ENCODE data around the gene ATN1. TPM values are rescaled to one million over a fixed set of nuclear protein-coding genes. Genes with fewer than 3 reads are reported as not detected.
"Not testable (repeated sequence)": the region's sequence is repeated elsewhere in the genome, so short reads cannot be mapped to it uniquely, and the experiment has no call there.

ATN1 gene
- total RNA-seq, 2 experiments from 2014 or later: 31.0 to 31.3 TPM

DNA sequence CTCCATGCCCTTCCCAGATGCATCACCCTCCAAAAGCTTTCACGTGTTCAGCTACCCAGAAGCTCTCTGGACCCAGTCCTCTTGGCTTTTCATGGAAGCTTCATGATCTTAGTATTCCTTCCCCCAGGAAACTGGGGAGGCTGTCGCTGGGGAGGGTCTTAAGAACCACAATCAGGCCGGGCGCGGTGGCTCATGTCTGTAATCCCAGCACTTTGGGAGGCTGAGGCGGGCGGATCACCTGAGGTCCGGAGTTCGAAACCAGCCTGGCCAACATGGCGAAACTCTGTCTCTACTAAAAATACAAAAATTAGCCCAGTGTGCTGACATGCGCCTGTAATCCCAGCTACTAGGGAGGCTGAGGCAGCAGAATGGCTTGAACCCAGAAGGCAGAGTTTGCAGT lies 19.6 kb upstream of the ATN1 start:
- not testable (repeated sequence) for H3K9me3 Mint-ChIP-seq; H3K4me3 Mint-ChIP-seq; DNase-seq; H3K27ac Mint-ChIP-seq; H3K36me3 Mint-ChIP-seq; ATAC-seq (ENCODE audit: low read depth); H3K27me3 Mint-ChIP-seq
- peaks cover 10% of the 10 kb centered on the region for H3K4me1 Mint-ChIP-seq
- POLR2A ChIA-PET: interaction anchor here (0.7 to 2.2 kb wide), 6 partner anchors 17 to 200 kb away, joined by 3 to 9 read pairs (median 6); partner anchors contain the start of genes C12orf57 and RNU7-1

DNA sequence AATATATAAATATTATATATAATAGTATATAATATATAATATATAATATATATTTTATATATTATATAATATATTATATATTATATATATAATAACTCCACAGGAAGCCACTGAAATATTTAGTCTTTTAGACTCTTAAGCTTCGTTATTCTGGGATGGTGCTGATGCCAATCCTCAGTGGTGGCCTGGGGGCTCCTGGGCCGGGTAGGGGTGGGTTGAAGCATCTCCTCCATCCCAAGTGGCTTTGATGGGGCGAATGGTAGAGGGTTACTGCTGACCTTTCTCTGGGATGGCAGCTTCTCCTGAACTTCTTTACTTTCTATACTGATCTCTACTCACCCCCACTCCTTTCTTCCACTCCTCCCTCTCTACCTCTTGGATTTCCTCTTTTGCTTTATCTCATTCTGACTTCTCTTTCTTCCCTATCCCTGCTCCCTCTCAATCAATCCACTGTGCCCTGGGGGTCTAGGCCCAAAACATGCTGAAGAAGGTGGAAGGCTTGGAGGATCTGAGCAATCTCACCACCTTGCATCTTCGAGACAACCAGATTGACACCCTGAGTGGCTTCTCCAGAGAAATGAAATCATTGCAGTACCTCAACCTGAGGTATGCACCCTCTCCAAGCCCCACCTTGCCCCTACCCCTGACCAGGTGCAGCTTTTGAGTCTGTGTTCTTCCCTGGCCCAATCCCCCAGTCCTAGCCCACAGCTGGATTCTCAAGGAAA lies 18.2 kb upstream of the ATN1 start:
- POLR2A ChIA-PET: interaction anchor here (0.5 to 2.2 kb wide), 5 partner anchors 18 to 1027 kb away, joined by 3 to 8 read pairs (median 4); no protein-coding TSS in a partner anchor
- H3K4me1 Mint-ChIP-seq: peaks cover 11% of the 10 kb centered on the region
- H3K9me3 Mint-ChIP-seq: no peaks in the 10 kb centered on the region
- H3K36me3 Mint-ChIP-seq: no peaks in the 10 kb centered on the region
- no peak overlapping the region for H3K4me3 Mint-ChIP-seq
- ATAC-seq (ENCODE audit: low read depth) (no peak), DNase-seq (no peak)
- H3K27ac Mint-ChIP-seq: peak overlapping the region; percentile 26
- H3K27me3 Mint-ChIP-seq: no peaks in the 10 kb centered on the region

DNA sequence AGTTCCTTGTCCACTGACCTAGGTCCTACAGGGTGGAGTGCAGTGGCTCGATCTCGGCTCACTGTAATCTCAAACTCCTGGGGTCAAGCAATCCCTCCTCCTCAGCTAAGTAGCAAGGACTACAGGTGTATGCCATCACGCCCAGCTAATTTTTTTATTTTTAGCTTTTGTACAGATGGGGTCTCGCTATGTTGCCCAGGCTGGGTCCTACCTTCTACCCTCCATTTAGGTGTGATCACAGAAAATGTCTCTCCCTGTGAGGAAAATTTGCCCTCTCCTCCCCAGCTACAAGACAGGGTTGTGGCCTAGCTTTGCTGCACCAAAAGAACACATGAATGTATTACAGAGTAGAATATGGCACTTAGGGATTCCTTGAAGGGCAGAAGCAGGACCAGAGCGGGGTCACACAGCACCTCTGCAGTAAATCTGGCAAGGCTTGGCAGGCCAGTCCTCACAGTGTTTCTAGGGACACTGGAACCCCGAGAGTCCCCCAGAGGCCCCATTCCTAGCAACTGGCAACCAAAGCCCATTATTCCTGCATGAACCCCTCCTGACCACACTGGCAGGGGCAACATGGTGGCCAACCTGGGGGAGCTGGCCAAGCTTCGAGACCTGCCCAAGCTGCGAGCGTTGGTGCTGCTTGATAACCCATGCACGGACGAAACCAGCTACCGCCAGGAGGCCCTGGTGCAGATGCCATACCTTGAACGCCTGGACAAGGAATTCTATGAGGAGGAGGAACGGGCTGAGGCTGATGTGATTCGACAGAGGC lies 15.4 kb upstream of the ATN1 start:
- H3K27me3 Mint-ChIP-seq: no peaks in the 10 kb centered on the region
- no peak for ATAC-seq (ENCODE audit: low read depth)
- POLR2A ChIA-PET: interaction anchor here (0.5 to 3.9 kb wide), 5 partner anchors 21 to 1024 kb away, joined by 4 to 26 read pairs (median 8); partner anchors contain the start of gene SPSB2

DNA sequence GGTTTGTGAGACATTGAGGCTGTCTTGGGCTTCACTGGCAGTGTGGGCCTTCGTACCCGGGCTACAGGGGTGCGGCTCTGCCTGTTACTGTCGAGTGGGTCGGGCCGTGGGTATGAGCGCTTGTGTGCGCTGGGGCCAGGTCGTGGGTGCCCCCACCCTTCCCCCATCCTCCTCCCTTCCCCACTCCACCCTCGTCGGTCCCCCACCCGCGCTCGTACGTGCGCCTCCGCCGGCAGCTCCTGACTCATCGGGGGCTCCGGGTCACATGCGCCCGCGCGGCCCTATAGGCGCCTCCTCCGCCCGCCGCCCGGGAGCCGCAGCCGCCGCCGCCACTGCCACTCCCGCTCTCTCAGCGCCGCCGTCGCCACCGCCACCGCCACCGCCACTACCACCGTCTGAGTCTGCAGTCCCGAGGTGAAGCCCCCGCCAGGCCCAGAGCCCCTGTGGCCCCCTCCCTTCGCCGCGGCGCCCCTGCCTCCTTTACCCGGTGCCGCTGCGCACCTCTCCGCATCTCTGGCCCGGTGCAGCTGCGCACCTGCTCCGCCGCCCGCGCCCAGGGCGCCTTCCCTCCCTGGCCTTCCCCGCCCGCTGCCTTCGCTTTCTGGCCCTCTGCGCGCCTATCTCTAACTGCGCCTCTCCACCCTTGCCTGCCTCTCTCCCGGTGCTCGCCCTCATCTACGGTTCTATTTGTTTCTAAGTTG lies 13.4 kb upstream of the ATN1 start, which contains the start of gene ENO2:
Gene ENO2 (plus strand): TSS at position 335 of the 701 bp plus-strand sequence. CDS start 1,253 bp downstream, outside the sequence.
- POLR2A ChIA-PET: interaction anchor here (0.6 to 3.9 kb wide), 15 partner anchors 9 to 194 kb away, joined by 4 to 26 read pairs (median 5); partner anchors contain the start of genes C12orf57, CDCA3, LRRC23 and RNU7-1

More for the DNA sequence above, 15.4 kb upstream of the ATN1 start:
- no peaks in the 10 kb centered on the region for H3K9me3 Mint-ChIP-seq
- peaks cover 33% of the 10 kb centered on the region for H3K4me1 Mint-ChIP-seq
- no peak overlapping the region for H3K27ac Mint-ChIP-seq
- peaks cover 16% of the 10 kb centered on the region for H3K36me3 Mint-ChIP-seq
- H3K4me3 Mint-ChIP-seq: peak overlapping the region; percentile 100
- no peak for DNase-seq

DNA sequence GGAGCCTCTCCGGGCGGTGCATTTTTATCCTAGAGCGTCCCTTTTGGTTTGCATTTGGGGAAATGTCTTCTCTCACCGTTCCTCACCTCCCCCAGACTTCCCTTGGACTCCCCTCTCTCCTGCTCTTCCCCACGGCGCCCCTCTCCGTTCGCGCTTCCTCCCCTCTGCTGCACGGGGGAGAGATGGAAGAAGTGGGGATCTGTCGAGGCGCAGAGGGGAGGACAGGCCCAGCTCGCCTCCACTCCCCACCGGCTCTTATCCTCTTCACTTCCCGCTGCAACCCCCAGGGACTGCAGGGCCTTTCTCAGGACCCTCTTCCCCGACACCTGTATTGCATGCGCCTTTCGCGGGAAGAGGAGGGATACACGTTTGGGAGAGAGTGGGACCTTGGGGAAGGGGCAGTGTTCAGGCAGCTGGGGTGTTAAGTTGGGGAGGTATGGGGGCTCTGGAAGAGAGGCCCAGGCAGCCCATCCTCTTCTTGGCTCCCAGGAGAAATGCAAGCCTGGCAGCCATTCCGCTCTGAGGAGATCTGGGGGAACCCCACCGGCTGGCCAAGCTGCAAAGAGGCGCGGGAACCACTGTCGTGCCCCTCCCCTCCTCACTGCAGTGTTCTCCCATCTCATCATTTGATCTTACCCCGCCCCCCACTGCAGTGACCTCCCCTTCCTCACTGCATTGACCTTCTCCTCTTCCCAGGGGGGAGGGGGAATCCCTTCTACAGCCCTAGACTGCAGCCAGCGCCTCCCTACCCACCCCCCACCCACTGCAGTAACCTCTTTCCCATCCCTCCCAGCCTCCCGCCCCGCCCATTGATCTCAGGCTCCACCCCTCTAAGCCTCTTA lies 12.6 kb upstream of the ATN1 start:
- H3K27me3 Mint-ChIP-seq: no peaks in the 10 kb centered on the region
- peaks cover 41% of the 10 kb centered on the region for H3K4me1 Mint-ChIP-seq
- H3K4me3 Mint-ChIP-seq: peak overlapping the region; percentile 100
- no peaks in the 10 kb centered on the region for H3K9me3 Mint-ChIP-seq
- DNase-seq: no peak
- POLR2A ChIA-PET: interaction anchor here (0.6 to 3.9 kb wide), 12 partner anchors 10 to 193 kb away, joined by 4 to 26 read pairs (median 6); partner anchors contain the start of genes C12orf57, CDCA3, LRRC23 and RNU7-1
- no peak for ATAC-seq (ENCODE audit: low read depth)
- peak overlapping the region; percentile 88 for H3K27ac Mint-ChIP-seq
- H3K36me3 Mint-ChIP-seq: peaks cover 32% of the 10 kb centered on the region

More for the DNA sequence above, 13.4 kb upstream of the ATN1 start, which contains the start of gene ENO2:
- ATAC-seq (ENCODE audit: low read depth) (peak; percentile 92), DNase-seq (peak; percentile 87)
- Mint-ChIP-seq H3K9me3 (no peaks in the 10 kb centered on the region), H3K27me3 (no peaks in the 10 kb centered on the region), H3K4me3 (peak within 1 kb of the TSS; percentile 100), H3K4me1 (peaks cover 37% of the 10 kb centered on the region), H3K27ac (peak within 1 kb of the TSS; percentile 88), H3K36me3 (peaks cover 25% of the 10 kb centered on the region)

DNA sequence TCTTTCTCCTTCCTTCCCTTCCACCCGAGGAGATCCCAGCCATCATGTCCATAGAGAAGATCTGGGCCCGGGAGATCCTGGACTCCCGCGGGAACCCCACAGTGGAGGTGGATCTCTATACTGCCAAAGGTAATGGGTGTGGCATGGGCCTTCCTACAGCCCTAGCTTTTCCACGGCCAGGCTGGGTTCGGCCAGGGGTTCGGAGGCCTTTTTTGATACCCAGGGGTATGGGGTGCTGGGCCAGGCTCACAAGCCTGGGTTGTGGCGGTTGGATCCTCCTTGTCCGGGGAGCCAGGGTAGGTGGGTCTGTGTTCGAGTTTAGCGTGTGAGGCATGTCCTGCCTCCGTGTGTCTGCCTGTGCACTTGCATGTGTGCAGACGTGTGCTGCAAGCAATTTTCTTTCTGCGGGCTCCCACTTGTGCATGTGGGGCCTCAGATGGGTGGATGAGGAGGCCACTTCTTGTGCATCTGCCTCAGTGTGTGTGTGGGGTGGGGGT lies 11.9 kb upstream of the ATN1 start:
- POLR2A ChIA-PET: interaction anchor here (3.7 to 3.9 kb wide), 2 partner anchors 22 to 43 kb away, joined by 17 to 26 read pairs; partner anchors contain the start of gene SPSB2
- Mint-ChIP-seq H3K27me3 (no peaks in the 10 kb centered on the region), H3K36me3 (peaks cover 32% of the 10 kb centered on the region), H3K27ac (peak overlapping the region; percentile 45), H3K9me3 (no peaks in the 10 kb centered on the region), H3K4me3 (peak overlapping the region; percentile 100), H3K4me1 (peaks cover 41% of the 10 kb centered on the region)
- DNase-seq: no peak
- no peak for ATAC-seq (ENCODE audit: low read depth)

DNA sequence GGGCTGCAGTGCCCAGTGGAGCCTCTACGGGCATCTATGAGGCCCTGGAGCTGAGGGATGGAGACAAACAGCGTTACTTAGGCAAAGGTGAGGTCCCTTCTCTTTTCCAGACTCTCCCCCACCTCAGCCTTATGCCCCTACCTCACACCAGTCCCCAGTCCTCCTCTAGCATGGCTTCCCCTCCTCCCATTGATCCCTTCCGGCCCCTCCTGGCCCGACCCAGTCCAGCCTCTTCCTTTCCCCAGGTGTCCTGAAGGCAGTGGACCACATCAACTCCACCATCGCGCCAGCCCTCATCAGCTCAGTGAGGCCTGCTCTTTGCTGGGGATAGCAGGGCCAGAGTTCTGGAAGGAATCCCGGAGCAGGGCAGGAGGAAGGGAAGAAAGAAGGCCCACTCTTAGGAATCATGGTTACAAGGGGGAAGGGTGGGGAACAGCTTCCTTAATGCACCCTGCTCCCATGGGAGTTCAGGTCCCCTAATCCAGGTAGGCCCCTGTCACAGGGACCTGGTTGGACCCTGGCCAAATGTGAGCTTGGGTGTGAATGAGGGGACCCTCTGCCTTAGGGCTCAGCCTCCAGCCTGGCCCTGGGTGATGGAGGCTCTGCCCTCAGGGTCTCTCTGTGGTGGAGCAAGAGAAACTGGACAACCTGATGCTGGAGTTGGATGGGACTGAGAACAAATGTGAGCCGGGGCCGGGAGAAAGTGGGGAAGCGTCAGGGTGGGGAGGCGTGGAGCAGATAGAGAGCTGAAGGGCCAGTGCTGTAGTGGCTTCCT lies 11.1 kb upstream of the ATN1 start:
- Mint-ChIP-seq H3K27ac (peak overlapping the region; percentile 24), H3K4me3 (peak overlapping the region; percentile 100), H3K27me3 (no peaks in the 10 kb centered on the region), H3K36me3 (peaks cover 32% of the 10 kb centered on the region), H3K9me3 (no peaks in the 10 kb centered on the region), H3K4me1 (peaks cover 43% of the 10 kb centered on the region)
- POLR2A ChIA-PET: interaction anchor here (1.3 to 3.7 kb wide), 2 partner anchors 28 to 44 kb away, joined by 5 to 17 read pairs; partner anchors contain the start of genes C12orf57, RNU7-1 and SPSB2
- ATAC-seq (ENCODE audit: low read depth) (no peak), DNase-seq (no peak)

DNA sequence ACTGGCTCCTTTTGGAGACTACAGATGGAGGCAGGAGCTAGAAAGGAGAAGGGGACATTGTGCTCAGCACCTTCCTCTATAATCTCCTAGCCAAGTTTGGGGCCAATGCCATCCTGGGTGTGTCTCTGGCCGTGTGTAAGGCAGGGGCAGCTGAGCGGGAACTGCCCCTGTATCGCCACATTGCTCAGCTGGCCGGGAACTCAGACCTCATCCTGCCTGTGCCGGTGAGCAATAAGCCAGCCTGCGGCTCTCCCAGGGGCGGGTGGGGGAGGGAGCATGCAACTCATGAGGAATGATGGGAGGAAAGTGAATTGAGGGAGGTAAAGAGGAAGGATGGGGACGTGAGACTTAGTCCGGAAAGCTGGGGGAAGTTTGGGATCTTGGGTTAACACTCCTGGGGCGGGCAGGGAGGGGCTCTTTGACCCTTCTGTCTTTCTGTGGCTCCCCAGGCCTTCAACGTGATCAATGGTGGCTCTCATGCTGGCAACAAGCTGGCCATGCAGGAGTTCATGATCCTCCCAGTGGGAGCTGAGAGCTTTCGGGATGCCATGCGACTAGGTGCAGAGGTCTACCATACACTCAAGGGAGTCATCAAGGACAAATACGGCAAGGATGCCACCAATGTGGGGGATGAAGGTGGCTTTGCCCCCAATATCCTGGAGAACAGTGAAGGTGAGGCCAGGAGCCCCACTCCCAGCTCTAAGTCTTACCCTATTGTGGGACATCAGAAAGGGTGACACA lies 10.1 kb upstream of the ATN1 start:
- Mint-ChIP-seq H3K27me3 (no peaks in the 10 kb centered on the region), H3K36me3 (peaks cover 34% of the 10 kb centered on the region), H3K4me1 (peaks cover 45% of the 10 kb centered on the region), H3K4me3 (no peak overlapping the region), H3K27ac (no peak overlapping the region), H3K9me3 (no peaks in the 10 kb centered on the region)
- POLR2A ChIA-PET: interaction anchor here (1.3 kb wide), 1 partner anchor 27 kb away, joined by 5 read pairs; the partner anchor contains the start of genes C12orf57 and RNU7-1
- ATAC-seq (ENCODE audit: low read depth) (no peak), DNase-seq (no peak)

DNA sequence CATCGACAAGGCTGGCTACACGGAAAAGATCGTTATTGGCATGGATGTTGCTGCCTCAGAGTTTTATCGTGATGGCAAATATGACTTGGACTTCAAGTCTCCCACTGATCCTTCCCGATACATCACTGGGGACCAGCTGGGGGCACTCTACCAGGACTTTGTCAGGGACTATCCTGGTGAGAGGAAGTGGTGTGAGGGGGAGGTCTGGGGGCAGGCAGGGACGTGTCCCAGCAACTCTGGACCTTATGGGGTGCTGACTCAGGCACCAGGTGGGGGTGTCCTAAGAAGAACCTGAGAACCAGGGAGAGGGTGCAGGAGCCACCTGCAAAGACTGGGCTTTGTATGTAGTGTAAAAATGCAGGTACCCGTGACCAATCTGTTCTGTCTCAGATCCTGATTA lies 8.2 kb upstream of the ATN1 start:
- H3K27me3 Mint-ChIP-seq: no peaks in the 10 kb centered on the region
- no peaks in the 10 kb centered on the region for H3K9me3 Mint-ChIP-seq
- H3K4me3 Mint-ChIP-seq: no peak overlapping the region
- H3K4me1 Mint-ChIP-seq: peaks cover 44% of the 10 kb centered on the region
- POLR2A ChIA-PET: interaction anchor here (1.4 kb wide), 1 partner anchor 12 kb away, joined by 3 read pairs; no protein-coding TSS in a partner anchor
- no peak for ATAC-seq (ENCODE audit: low read depth)
- no peak for DNase-seq
- H3K27ac Mint-ChIP-seq: peak overlapping the region; percentile 54
- H3K36me3 Mint-ChIP-seq: peaks cover 37% of the 10 kb centered on the region

DNA sequence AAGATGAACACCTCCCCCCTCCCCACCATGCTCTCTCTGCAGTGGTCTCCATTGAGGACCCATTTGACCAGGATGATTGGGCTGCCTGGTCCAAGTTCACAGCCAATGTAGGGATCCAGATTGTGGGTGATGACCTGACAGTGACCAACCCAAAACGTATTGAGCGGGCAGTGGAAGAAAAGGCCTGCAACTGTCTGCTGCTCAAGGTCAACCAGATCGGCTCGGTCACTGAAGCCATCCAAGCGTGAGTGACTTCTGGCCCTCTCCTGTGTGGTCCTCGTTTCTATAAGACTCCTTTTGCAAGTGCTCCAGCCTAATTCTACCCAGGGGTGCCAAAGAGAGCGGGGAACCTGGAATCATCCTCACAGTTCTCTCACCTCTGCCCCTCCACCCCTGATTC lies 6.2 kb upstream of the ATN1 start:
- no peaks in the 10 kb centered on the region for H3K27me3 Mint-ChIP-seq
- POLR2A ChIA-PET: interaction anchor here (1.0 to 1.4 kb wide), 2 partner anchors 22 to 54 kb away, joined by 3 read pairs; partner anchors contain the start of genes C12orf57, RNU7-1 and TPI1
- no peak for DNase-seq
- H3K4me1 Mint-ChIP-seq: peaks cover 34% of the 10 kb centered on the region
- H3K9me3 Mint-ChIP-seq: no peaks in the 10 kb centered on the region
- no peak for ATAC-seq (ENCODE audit: low read depth)
- H3K4me3 Mint-ChIP-seq: no peak overlapping the region
- no peak overlapping the region for H3K27ac Mint-ChIP-seq
- H3K36me3 Mint-ChIP-seq: peaks cover 28% of the 10 kb centered on the region

Data from activated naive CD8-positive, alpha-beta T cell treated with anti-CD3 and anti-CD28 coated beads, Interleukin-2, amount 10 ng/mL, durations not matched to agents 7 days and 5 days (primary cell).